ENCODE measurements around the gene NLRP4.

DNA sequence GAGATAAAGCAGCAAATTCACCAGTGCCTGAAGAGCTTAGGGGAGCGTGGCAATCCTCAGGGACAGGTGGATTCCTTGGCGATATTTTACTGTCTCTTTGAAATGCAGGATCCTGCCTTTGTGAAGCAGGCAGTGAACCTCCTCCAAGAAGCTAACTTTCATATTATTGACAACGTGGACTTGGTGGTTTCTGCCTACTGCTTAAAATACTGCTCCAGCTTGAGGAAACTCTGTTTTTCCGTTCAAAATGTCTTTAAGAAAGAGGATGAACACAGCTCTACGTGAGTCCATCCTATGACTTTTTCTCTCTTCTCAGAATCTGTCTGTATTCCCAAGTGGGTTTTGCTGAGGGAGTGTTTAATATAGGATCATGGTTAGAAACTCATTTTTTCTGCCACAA is 22.6 kb downstream of the NLRP4 start:
- TF ChIP-seq, protein P1, sequence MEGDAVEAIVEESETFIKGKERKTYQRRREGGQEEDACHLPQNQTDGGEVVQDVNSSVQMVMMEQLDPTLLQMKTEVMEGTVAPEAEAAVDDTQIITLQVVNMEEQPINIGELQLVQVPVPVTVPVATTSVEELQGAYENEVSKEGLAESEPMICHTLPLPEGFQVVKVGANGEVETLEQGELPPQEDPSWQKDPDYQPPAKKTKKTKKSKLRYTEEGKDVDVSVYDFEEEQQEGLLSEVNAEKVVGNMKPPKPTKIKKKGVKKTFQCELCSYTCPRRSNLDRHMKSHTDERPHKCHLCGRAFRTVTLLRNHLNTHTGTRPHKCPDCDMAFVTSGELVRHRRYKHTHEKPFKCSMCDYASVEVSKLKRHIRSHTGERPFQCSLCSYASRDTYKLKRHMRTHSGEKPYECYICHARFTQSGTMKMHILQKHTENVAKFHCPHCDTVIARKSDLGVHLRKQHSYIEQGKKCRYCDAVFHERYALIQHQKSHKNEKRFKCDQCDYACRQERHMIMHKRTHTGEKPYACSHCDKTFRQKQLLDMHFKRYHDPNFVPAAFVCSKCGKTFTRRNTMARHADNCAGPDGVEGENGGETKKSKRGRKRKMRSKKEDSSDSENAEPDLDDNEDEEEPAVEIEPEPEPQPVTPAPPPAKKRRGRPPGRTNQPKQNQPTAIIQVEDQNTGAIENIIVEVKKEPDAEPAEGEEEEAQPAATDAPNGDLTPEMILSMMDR (optimal IDR thresholded peaks at IDR 0.05 in 1 of 3, IDR thresholded peaks at IDR 0.05 in 1 of 3, conservative IDR thresholded peaks at IDR 0.05 in 1 of 3; ENCODE audit: extremely low read depth in 1 of 3, insufficient read depth in 2 of 3, low read length in 3 of 3): no peak
- no peak for TF ChIP-seq EZH2 (IDR thresholded peaks at IDR 0.05; ENCODE audit: low read length)

Measured in keratinocyte (primary cell).